Lower lobe of right lung (tissue), 2 donors: ENCODE results near the gene GSTM1. TPM values are rescaled to one million over a fixed set of nuclear protein-coding genes. Genes with fewer than 3 reads are reported as not detected.
A peak's percentile ranks its signal among the peaks of the same experiment; 100 is the strongest.

Experiments
- ATAC-seq, 2 donors: fragments of 200-7000 bp; cut with Tn5 transposase; one replicate each; pipeline ENCODE4 v1.9.1; 2020 to 2022; ENCODE audit warnings: mild to moderate bottlenecking in 2 of 2, moderate library complexity in 2 of 2
- DNase-seq: peaks from one replicate; pipeline ENCODE4 v3.0.0-alpha.2; 2020
- H3K27ac ChIP-seq: fragments of 200-600 bp; one replicate; pipeline ENCODE4 v1.8.0; 2022
- H3K27me3 ChIP-seq: fragments of 200-600 bp; one replicate; pipeline ENCODE4 v1.8.0; 2022; ENCODE audit warnings: low read depth
- H3K36me3 ChIP-seq: fragments of 200-600 bp; one replicate; pipeline ENCODE4 v1.8.0; 2022; ENCODE audit warnings: mild to moderate bottlenecking
- H3K4me1 ChIP-seq: fragments of 200-600 bp; one replicate; pipeline ENCODE4 v1.8.0; 2022
- H3K4me3 ChIP-seq: fragments of 200-600 bp; one replicate; pipeline ENCODE4 v1.8.0; 2022; ENCODE audit warnings: mild to moderate bottlenecking
- H3K9me3 ChIP-seq: fragments of 200-600 bp; one replicate; pipeline ENCODE4 v1.8.0; 2022
- CTCF ChIP-seq: fragments of 200-600 bp; IDR thresholded peaks from one replicate; pipeline ENCODE4 v1.8.0; 2022; ENCODE audit warnings: antibody characterized with exemption, mild to moderate bottlenecking
- intact Hi-C: fragments of 100-400 bp; cut with DNase I; formaldehyde crosslinking; loops from one replicate; pipeline ENCODE4 v1.11.0; 2022
- long read RNA-seq: library from polyadenylated mRNA; unstranded; transcript quantifications from one replicate; pipeline ENCODE4 v2.0.0, GENCODE V29; 2021
- total RNA-seq: library from RNA; stranded (reverse); fragmentation: NEBNext Ultra II Directional; extraction: Animal tissue kit (Norgen Biotek cat#: 25700); gene quantifications from one replicate; pipeline ENCODE4 v1.2.1, GENCODE V29; 2021
- donor health status: DM: no; HTN: yes; CAD: no; lungs with severe emphysema.

The GSTM1 gene
- not detected for total RNA-seq
- long read RNA-seq: 0 reads

GRCh38 chr1:109687641-109688499 is at the start of gene GSTM1:
Gene GSTM1, plus strand, starts transcription at chr1:109687817. Its CDS starts 57 bp downstream, at chr1:109687874.
- intact Hi-C loops: no loop called here
- H3K4me3 ChIP-seq: no peak within 1 kb of the TSS
- H3K4me1 ChIP-seq: no peaks in the 10 kb centered on the region
- H3K36me3 ChIP-seq: no peaks in the 10 kb centered on the region
- TF ChIP-seq CTCF: no peak
- ATAC-seq (peak in 1 of 2 donors; percentile 99), DNase-seq (no peak)
- H3K9me3 ChIP-seq: no peaks in the 10 kb centered on the region
- no peaks in the 10 kb centered on the region for H3K27me3 ChIP-seq
- H3K27ac ChIP-seq: no peak within 1 kb of the TSS

GRCh38 chr1:109639063-109639840 is 48.4 kb upstream of the GSTM1 start:
- Histone ChIP-seq H3K4me1 (peaks cover 13% of the 10 kb centered on the region), H3K27ac (no peak overlapping the region), H3K36me3 (no peaks in the 10 kb centered on the region), H3K9me3 (no peaks in the 10 kb centered on the region), H3K27me3 (no peaks in the 10 kb centered on the region), H3K4me3 (no peak overlapping the region)
- ATAC-seq (no peak), DNase-seq (no peak)
- no peak for TF ChIP-seq CTCF
- intact Hi-C loops: loop anchor here (10.0 kb wide), 1 partner anchor 94 kb away; the partner anchor contains the start of gene GNAI3

- Histone ChIP-seq H3K27me3 (no peaks in the 10 kb centered on the region), H3K9me3 (no peaks in the 10 kb centered on the region), H3K27ac (no peak overlapping the region), H3K4me3 (no peak overlapping the region), H3K4me1 (peaks cover 13% of the 10 kb centered on the region), H3K36me3 (no peaks in the 10 kb centered on the region)
- DNase-seq (no peak), ATAC-seq (no peak)
- no peak for TF ChIP-seq CTCF
- intact Hi-C loops: loop anchor here (10.0 kb wide), 1 partner anchor 95 kb away; the partner anchor contains the start of gene GNAI3
These were observed 47.8 kb upstream of the GSTM1 start for GRCh38 chr1:109639841-109640184.

GRCh38 chr1:109640285-109640865 is 47.2 kb upstream of the GSTM1 start:
- peak; percentile 84 to 86 for ATAC-seq
- TF ChIP-seq CTCF: peak; percentile 98
- Histone ChIP-seq H3K9me3 (no peaks in the 10 kb centered on the region), H3K4me3 (no peak overlapping the region), H3K4me1 (peaks cover 13% of the 10 kb centered on the region), H3K36me3 (no peaks in the 10 kb centered on the region), H3K27ac (no peak overlapping the region), H3K27me3 (no peaks in the 10 kb centered on the region)
- peak; percentile 89 for DNase-seq
- intact Hi-C loops: no loop called here

- no peaks in the 10 kb centered on the region for H3K36me3 ChIP-seq
- TF ChIP-seq CTCF: no peak
- H3K27ac ChIP-seq: no peak overlapping the region
- H3K9me3 ChIP-seq: no peaks in the 10 kb centered on the region
- no peak overlapping the region for H3K4me3 ChIP-seq
- no peaks in the 10 kb centered on the region for H3K27me3 ChIP-seq
- DNase-seq (no peak), ATAC-seq (no peak)
- intact Hi-C loops: no loop called here
- H3K4me1 ChIP-seq: peaks cover 13% of the 10 kb centered on the region
These were observed 46.4 kb upstream of the GSTM1 start for GRCh38 chr1:109641078-109641740.
